ENCODE data around the gene NOTCH1.

Gene NOTCH1

DNA sequence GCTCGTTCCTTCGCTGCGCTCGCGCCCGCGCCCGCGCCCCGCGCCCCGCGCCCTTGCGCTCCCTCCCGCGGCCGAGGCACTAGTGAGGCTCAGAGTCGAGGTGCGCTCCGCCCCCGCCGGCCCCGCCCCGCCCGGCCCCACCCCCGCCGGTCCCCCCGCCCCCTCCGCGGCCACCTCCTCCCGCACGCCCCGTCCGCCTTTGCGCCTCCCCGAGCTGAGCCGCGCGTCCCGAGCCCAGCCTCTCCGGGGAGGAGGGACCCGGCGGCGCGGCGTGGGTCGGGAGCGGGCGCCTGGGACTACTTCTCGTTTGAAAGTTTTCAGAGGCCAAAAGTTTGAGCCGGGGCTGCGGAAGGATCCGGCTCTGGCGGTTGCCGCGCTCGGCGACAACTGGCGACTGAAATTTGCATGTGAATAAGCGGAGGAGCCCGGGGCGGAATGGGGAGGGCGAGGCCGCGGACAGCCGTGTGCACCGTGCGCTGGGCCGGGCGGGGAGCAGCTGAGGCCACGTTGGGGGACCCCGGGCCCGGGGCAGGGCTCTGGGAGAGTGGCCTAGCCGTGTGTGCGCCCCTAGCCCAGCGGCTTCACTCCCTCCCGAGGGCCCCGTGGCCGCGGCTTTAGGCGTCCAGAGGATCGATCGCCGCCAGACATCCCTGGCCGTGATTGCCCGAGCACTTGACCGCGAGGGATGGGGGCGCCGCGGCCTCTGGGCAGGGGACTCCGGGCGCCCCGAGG lies at the start of gene NOTCH1:
NOTCH1 (minus strand) TSS at position 84 of the 732 bp plus-strand sequence. CDS start 262 bp downstream, outside the sequence.
- Histone ChIP-seq H3K4me3 (ENCODE audit: low read depth, low read length) (peak within 1 kb of the TSS; percentile 67), H3K27ac (ENCODE audit: extremely low read depth, low read depth, low read length) (peak within 1 kb of the TSS; percentile 91), H3K36me3 (ENCODE audit: control insufficient read depth in 2 of 2, insufficient read depth in 1 of 2, low read length in 2 of 2) (peaks cover 0 to 18% of the 10 kb centered on the region in 2 experiments; a peak in 1 of 3 replicates), H3K9me3 (ENCODE audit: control insufficient read depth, insufficient read depth, low read depth, low read length) (no peaks in the 10 kb centered on the region), H3K4me1 (ENCODE audit: control insufficient read depth, insufficient read depth, low read length) (peaks cover 10% of the 10 kb centered on the region)
- ChIA-PET POLR2A (interaction anchor here (0.6 to 1.3 kb wide), 3 partner anchors 12 to 254 kb away, joined by 3 to 7 read pairs (median 3); no protein-coding TSS in a partner anchor), CTCF (no interaction called here)
- TF ChIP-seq ZNF660 (tag by site-specific recombination; IDR thresholded peaks at IDR 0.05) (peak; percentile 94), ZNF112 (tag by site-specific recombination; IDR thresholded peaks at IDR 0.05) (no peak), MYNN (tag by site-specific recombination; IDR thresholded peaks at IDR 0.05; ENCODE audit: borderline replicate concordance) (peak; percentile 13; the same call in 1 of the 2 replicates), ZNF707 (tag by site-specific recombination; IDR thresholded peaks at IDR 0.05) (0 out of 2 replicates have a peak, but pooled peaks have one; percentile 10), REPIN1 (tag by site-specific recombination; IDR thresholded peaks at IDR 0.05; ENCODE audit: low read depth) (no peak), PRDM1 (tag by site-specific recombination; IDR thresholded peaks at IDR 0.05) (peak; percentile 83), ZFP41 (tag by site-specific recombination; IDR thresholded peaks at IDR 0.05; ENCODE audit: borderline replicate concordance) (no peak), TCF7L2 (IDR thresholded peaks at IDR 0.05; ENCODE audit: borderline replicate concordance, low read depth, low read length) (no peak), ZNF10 (tag by site-specific recombination; IDR thresholded peaks at IDR 0.05) (no peak), ZNF677 (tag by site-specific recombination; IDR thresholded peaks at IDR 0.05) (no peak), ZSCAN18 (tag by site-specific recombination; IDR thresholded peaks at IDR 0.05) (0 out of 2 replicates have a peak, but pooled peaks have one; percentile 17), KLF8 (tag by site-specific recombination; IDR thresholded peaks at IDR 0.05) (peak; percentile 98), ZNF24 (tag by site-specific recombination; IDR thresholded peaks at IDR 0.05) (peak; percentile 86), KLF1 (tag by site-specific recombination; IDR thresholded peaks at IDR 0.05) (peak; percentile 89), ZNF426 (tag by site-specific recombination; IDR thresholded peaks at IDR 0.05) (no peak), KLF9 (tag by site-specific recombination; IDR thresholded peaks at IDR 0.05; ENCODE audit: low read depth) (peak; percentile 55; the same call in 1 of the 2 replicates), ZBTB21 (tag by site-specific recombination; IDR thresholded peaks at IDR 0.05) (0 out of 2 replicates have a peak, but pooled peaks have one; percentile 20), HOXD13 (CRISPR knock-in tag; IDR thresholded peaks at IDR 0.05; ENCODE audit: borderline replicate concordance) (no peak), ZNF549 (tag by site-specific recombination; IDR thresholded peaks at IDR 0.05) (no peak), ZBTB10 (tag by site-specific recombination; IDR thresholded peaks at IDR 0.05) (peak; percentile 92), ZNF175 (tag by site-specific recombination; IDR thresholded peaks at IDR 0.05) (no peak), ZNF571 (tag by site-specific recombination; IDR thresholded peaks at IDR 0.05) (no peak), ZNF629 (tag by site-specific recombination; IDR thresholded peaks at IDR 0.05) (peak; percentile 66), ZNF768 (tag by site-specific recombination; IDR thresholded peaks at IDR 0.05) (no peak), OVOL3 (tag by site-specific recombination; IDR thresholded peaks at IDR 0.05) (no peak), ZNF146 (tag by site-specific recombination; IDR thresholded peaks at IDR 0.05) (peak; percentile 50; the same call in 1 of the 2 replicates)
- TF ChIP-seq, protein P1, sequence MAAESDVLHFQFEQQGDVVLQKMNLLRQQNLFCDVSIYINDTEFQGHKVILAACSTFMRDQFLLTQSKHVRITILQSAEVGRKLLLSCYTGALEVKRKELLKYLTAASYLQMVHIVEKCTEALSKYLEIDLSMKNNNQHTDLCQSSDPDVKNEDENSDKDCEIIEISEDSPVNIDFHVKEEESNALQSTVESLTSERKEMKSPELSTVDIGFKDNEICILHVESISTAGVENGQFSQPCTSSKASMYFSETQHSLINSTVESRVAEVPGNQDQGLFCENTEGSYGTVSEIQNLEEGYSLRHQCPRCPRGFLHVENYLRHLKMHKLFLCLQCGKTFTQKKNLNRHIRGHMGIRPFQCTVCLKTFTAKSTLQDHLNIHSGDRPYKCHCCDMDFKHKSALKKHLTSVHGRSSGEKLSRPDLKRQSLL (tag by site-specific recombination; IDR thresholded peaks at IDR 0.05), result peak; percentile 62; the same call in 1 of the 2 replicates
- TF ChIP-seq, protein P2, sequence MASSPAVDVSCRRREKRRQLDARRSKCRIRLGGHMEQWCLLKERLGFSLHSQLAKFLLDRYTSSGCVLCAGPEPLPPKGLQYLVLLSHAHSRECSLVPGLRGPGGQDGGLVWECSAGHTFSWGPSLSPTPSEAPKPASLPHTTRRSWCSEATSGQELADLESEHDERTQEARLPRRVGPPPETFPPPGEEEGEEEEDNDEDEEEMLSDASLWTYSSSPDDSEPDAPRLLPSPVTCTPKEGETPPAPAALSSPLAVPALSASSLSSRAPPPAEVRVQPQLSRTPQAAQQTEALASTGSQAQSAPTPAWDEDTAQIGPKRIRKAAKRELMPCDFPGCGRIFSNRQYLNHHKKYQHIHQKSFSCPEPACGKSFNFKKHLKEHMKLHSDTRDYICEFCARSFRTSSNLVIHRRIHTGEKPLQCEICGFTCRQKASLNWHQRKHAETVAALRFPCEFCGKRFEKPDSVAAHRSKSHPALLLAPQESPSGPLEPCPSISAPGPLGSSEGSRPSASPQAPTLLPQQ (tag by site-specific recombination; IDR thresholded peaks at IDR 0.05), result peak; percentile 83
- TF ChIP-seq, protein P3, sequence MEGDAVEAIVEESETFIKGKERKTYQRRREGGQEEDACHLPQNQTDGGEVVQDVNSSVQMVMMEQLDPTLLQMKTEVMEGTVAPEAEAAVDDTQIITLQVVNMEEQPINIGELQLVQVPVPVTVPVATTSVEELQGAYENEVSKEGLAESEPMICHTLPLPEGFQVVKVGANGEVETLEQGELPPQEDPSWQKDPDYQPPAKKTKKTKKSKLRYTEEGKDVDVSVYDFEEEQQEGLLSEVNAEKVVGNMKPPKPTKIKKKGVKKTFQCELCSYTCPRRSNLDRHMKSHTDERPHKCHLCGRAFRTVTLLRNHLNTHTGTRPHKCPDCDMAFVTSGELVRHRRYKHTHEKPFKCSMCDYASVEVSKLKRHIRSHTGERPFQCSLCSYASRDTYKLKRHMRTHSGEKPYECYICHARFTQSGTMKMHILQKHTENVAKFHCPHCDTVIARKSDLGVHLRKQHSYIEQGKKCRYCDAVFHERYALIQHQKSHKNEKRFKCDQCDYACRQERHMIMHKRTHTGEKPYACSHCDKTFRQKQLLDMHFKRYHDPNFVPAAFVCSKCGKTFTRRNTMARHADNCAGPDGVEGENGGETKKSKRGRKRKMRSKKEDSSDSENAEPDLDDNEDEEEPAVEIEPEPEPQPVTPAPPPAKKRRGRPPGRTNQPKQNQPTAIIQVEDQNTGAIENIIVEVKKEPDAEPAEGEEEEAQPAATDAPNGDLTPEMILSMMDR (tag by site-specific recombination; IDR thresholded peaks at IDR 0.05), result no peak
